Measurements from ENCODE around the gene RPUSD3.
A peak's percentile ranks its signal among the peaks of the same experiment; 100 is the strongest.
"Not testable (repeated sequence)": the region's sequence is repeated elsewhere in the genome, so short reads cannot be mapped to it uniquely, and the experiment has no call there.

Gene RPUSD3

GRCh38 chr3:9843715-9844438 is at the start of gene RPUSD3:
TSS of gene RPUSD3 (minus strand) at chr3:9844008. CDS start at chr3:9843990, 18 bp downstream.
- DNase-seq (ENCODE audit: low read depth, low spot score) = peak; percentile 98

GRCh38 chr3:9891072-9891622 is 47.3 kb upstream of the RPUSD3 start:
- no peak for DNase-seq (ENCODE audit: low read depth, low spot score)

- peak; percentile 91 for DNase-seq (ENCODE audit: low read depth, low spot score)
Observed at GRCh38 chr3:9890249-9891071, 46.7 kb upstream of the RPUSD3 start, which contains the start of gene JAGN1. TSS of gene JAGN1 (plus strand) at chr3:9890610. CDS start at chr3:9890723, 113 bp downstream.

- no peak for DNase-seq (ENCODE audit: low read depth, low spot score)
Observed at GRCh38 chr3:9889405-9889804, 45.6 kb upstream of the RPUSD3 start.

- no peak for DNase-seq (ENCODE audit: low read depth, low spot score)
Observed at GRCh38 chr3:9888540-9888939, 44.7 kb upstream of the RPUSD3 start.

- DNase-seq (ENCODE audit: low read depth, low spot score) = no peak
Observed at GRCh38 chr3:9887480-9887879, 43.7 kb upstream of the RPUSD3 start.

- no peak for DNase-seq (ENCODE audit: low read depth, low spot score)
Observed at GRCh38 chr3:9886328-9886727, 42.5 kb upstream of the RPUSD3 start.

- DNase-seq (ENCODE audit: low read depth, low spot score) = peak; percentile 87
Observed at GRCh38 chr3:9884555-9885165, 40.9 kb upstream of the RPUSD3 start.

- peak; percentile 21 for DNase-seq (ENCODE audit: low read depth, low spot score)
Observed at GRCh38 chr3:9883706-9884554, 40.1 kb upstream of the RPUSD3 start.

- no peak for DNase-seq (ENCODE audit: low read depth, low spot score)
Observed at GRCh38 chr3:9881441-9881840, 37.6 kb upstream of the RPUSD3 start.

GRCh38 chr3:9879830-9880549 is 36.2 kb upstream of the RPUSD3 start, which contains the start of gene CIDEC:
TSS of gene CIDEC (minus strand) at chr3:9880253. CDS start at chr3:9878486, 1,767 bp downstream.
- DNase-seq (ENCODE audit: low read depth, low spot score) = peak; percentile 60

- no peak for DNase-seq (ENCODE audit: low read depth, low spot score)
Observed at GRCh38 chr3:9878700-9879099, 34.9 kb upstream of the RPUSD3 start.

- DNase-seq (ENCODE audit: low read depth, low spot score) = peak; percentile 32
Observed at GRCh38 chr3:9876991-9877390, 33.2 kb upstream of the RPUSD3 start.

- not testable (repeated sequence) for DNase-seq (ENCODE audit: low read depth, low spot score)
Observed at GRCh38 chr3:9876255-9876654, 32.4 kb upstream of the RPUSD3 start.

- DNase-seq (ENCODE audit: low read depth, low spot score) = no peak
Observed at GRCh38 chr3:9875448-9875847, 31.6 kb upstream of the RPUSD3 start.

GRCh38 chr3:9872067-9872466 is 28.3 kb upstream of the RPUSD3 start:
- DNase-seq (ENCODE audit: low read depth, low spot score) = not testable (repeated sequence)

GRCh38 chr3:9870978-9871377 is 27.2 kb upstream of the RPUSD3 start:
- no peak for DNase-seq (ENCODE audit: low read depth, low spot score)

GRCh38 chr3:9869955-9870354 is 26.1 kb upstream of the RPUSD3 start:
- no peak for DNase-seq (ENCODE audit: low read depth, low spot score)

- DNase-seq (ENCODE audit: low read depth, low spot score) = no peak
Observed at GRCh38 chr3:9867106-9867505, 23.3 kb upstream of the RPUSD3 start.

- no peak for DNase-seq (ENCODE audit: low read depth, low spot score)
Observed at GRCh38 chr3:9866639-9867038, 22.8 kb upstream of the RPUSD3 start.
